Occipital lobe (tissue), 2 donors: ENCODE results near the gene HOXC13. TPM values are rescaled to one million over a fixed set of nuclear protein-coding genes. Genes with fewer than 3 reads are reported as not detected.

Experiments
- DNase-seq: peaks from one replicate; lab custom pipeline; 2025; lab: John Stamatoyannopoulos, UW
- total RNA-seq: library from RNA; depleted of rRNA; stranded (reverse); fragments of >200 nt; gene quantifications from one replicate; pipeline ENCODE4 v1.2.3, GENCODE V29; 2014

Gene HOXC13, protein sequence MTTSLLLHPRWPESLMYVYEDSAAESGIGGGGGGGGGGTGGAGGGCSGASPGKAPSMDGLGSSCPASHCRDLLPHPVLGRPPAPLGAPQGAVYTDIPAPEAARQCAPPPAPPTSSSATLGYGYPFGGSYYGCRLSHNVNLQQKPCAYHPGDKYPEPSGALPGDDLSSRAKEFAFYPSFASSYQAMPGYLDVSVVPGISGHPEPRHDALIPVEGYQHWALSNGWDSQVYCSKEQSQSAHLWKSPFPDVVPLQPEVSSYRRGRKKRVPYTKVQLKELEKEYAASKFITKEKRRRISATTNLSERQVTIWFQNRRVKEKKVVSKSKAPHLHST
- total RNA-seq: not detected

DNA sequence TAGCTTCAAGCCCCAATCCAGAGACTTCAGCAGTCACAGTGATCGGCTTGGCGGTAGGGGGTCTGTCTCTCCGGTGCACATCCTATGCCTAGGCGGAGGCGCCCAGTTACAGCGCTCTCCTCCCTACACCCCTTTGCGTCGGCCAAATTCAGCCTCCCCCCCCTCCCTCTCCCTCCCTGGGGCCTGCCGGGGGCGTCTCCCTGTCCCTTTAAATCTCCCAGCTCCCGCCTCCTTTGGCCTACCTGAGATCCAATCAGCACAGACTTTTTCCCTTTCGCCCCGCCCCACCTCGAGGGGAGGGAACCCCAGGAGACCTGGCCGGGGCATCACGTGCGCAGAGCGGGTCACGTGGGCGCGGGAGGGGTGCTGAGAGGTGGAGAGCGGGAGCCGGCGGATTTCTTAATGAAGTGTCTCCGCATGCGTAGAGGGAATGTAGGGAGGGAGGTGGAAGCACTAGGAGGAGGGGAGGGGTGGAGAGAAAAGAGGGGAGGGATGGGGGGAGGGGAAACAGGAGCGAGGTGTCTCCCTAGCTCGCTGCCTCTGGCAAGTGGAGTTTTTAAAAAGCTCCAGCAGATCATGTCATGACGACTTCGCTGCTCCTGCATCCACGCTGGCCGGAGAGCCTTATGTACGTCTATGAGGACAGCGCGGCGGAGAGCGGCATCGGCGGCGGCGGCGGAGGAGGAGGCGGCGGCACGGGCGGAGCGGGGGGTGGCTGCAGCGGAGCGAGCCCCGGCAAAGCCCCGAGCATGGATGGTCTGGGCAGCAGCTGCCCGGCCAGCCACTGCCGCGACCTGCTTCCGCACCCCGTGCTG lies at the start of gene HOXC13:
Gene HOXC13, plus strand, starts transcription at position 506 of the 815 bp plus-strand sequence. Its CDS starts 76 bp downstream, at position 582.
- DNase-seq: no peak

DNA sequence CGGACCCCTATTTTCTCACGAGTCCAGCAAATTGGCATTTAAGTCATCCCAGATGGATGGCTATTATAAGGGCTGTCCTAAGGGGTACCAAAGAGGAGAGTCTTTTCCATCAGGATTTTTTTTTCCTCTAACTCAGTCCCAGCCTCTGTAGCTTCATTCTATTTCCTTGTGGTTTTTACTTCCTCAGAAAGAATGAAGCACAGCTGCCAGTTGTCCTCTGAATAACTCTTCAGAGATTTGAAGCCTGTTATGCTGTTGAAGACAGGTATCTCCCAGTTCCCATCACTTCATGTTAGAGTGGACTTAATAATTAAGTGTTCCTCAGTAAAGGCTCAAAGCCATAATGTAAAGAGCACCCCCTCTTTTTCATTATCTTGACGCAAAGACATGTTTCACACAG lies 48.5 kb upstream of the HOXC13 start:
- DNase-seq: no peak

DNA sequence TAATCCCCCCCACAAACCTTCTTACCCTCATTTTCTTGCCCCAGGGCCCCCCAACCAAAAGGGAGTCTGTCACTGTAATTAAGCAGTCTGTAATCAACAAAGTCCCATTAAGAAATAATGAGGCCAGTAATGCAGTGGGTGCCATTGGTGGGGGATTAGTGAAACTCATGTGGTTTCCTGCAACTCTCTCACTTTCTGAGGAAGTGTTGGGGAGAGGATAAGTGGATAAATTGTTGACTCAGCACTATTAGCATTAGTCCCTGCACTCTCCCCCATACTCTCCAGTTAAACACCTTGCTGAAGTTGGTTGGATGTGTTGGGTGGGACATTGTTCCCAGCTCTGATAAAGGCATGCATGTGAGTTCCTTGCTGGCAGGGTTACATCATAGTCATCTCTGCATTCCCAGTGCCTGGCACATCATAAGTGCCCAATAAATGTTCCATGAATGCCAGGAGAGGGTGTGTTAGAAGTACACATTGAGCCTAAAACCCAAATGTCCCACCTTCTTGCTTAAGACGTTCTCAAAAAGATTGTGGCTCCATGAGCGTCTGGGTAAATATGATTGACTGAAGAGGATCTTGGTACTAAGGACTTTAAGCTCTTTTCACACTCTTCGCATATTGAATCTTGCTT lies 45.8 kb upstream of the HOXC13 start:
- DNase-seq: no peak

DNA sequence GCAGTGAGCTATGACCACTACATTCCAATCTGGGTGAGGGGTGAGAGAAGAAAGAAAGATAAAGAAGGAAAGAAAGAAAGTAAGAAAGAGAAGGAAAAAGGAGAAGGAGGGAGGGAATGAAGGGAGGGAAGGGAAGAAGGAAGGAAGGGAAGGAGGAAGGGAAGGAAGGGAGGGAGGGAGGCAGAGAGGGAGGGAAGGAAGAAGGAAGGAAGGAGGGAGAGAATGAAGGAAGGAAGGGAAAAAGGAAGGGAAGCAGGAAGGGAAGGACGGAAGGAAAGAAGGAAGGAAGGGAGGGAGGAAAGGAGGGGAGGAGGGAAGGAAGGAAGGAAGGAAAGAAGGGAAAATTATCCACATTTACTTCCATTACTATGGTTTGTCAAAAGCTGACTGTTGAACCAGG lies 39.4 kb upstream of the HOXC13 start:
- no peak for DNase-seq

DNA sequence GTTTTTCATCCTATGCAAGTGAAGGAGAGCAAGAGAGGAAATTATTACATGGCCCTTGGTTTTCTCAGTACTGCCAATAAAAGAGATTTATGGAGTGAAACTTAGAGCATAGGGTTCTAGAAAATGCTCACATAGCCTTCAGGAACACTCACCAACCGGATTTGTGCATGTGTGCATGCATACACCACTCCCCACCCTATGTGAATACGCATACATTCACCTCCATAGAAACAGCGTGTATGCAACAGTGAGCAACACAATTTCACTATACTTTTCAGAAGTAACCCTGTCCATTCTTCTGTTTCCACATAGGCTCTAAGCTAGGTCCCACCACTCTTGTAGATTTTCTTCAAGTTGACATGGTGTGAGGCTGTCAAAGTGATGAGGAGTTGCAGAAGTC lies 31.5 kb upstream of the HOXC13 start:
- no peak for DNase-seq

DNA sequence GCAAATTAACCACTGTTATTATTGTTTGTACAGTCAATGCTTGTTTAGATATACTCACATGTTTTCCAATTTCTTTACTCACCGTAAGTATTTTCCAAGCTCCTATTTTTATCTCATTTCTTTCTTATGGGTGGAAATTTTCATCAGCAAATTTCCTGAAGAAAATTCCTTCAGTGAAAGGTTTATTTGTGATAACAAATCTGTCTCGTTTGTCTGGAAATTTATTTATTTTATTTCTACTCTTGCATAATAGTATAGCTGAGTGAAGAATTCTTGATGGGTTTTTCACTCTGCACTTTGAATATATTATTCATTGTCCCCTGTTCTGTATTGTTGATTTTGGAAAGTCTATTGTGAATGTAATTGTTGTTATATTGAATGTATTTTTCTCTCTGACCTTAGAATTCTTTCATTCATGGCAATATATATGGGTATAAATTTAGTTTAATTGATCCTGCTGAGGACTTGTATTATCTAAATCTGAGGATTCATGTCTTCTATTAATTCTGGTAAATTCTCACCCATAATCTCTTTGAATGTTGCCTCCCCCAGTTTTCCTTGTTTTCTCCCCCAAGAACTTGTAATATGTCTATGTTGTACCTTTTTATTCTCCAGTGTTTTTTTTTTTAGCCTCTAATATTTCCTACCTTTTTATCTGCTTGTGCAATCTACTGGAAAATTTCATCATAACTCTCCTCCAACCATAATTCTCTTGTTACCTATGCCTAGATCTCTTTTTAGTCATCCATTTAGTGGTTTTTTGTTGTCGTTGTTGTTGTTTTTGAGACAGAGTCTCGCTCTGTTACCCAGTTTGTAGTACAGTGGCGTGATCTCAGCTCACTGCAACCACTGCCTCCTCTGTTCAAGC lies 21.6 kb upstream of the HOXC13 start:
- DNase-seq: no peak

DNA sequence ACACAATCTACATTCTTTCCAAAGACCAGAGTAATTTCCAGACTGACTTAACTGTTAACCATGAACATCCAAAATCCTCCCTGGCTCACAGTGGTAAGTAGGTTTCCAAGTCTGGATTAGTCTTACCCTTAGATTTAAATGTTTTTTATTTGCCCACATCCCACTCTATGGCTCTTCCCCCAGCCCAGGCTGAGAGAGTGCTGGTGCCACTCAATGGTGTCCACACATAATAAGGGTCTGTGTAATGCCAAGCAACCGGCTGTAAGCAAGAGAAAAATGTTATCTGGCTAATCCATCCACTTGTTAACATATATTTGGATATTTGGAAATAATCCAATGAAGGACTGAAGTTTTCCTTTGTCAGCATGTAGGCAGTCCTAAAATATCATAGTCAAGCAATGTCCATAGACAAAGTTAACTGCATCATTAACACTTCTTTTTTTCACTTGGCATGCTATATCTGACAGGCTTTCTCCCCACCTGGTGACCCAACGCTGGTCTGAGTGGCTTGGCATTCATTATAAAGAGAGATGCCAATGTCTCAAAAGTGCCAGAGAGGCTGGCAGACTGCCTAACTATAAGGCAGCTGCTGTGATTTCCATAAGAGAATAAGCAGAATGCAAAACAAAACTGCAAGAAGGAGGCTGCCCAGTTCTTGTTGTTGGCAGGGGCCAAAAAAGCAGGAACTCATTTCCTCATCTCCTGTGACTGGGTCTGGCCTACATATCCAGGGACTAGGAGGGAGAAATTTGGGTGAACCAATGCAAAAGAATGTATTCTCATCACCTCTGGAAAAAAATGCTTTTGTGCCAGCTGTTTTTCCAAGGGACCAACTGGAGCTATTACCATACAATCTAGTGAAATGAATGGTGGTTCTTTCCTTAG lies 13.9 kb upstream of the HOXC13 start:
- no peak for DNase-seq

DNA sequence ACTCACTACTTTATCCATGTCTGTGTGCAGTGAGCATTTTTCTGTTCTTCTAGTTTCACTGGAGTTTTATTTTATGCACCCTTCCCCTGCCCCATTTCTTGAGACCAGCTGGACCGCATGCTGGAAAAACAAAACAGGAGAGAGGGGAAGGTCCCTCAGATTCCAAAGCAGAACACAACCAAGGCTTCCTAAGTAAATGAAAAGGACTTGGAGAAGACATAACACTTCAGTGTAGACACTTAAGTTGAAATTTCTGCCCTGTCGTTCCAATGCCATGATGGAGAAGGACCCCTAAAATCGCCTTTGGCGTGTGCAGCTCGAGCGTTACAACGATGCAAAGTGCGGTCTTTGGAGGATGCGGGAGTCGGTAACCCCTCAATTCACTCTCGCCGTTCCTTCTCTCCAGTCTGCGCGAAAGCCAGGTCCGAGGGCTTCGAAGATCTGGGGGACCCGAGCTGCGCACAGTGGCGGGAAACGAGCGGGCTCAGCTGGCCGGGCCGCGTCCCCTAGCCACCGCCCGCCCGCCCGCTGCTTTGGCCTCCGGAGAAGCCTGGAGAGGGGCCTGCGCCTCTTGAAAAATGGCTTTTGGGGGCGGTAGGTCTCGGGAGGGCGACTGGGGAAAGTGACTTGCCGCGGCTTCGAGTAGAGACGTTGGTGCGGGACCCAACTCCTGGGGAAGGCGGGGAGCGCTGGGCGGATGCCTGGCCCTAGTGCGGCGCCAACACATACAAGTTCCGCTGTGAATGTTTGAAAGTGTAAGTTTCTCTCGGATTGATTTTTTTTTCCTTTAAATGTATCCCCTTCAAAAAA lies 11.2 kb upstream of the HOXC13 start:
- no peak for DNase-seq

DNA sequence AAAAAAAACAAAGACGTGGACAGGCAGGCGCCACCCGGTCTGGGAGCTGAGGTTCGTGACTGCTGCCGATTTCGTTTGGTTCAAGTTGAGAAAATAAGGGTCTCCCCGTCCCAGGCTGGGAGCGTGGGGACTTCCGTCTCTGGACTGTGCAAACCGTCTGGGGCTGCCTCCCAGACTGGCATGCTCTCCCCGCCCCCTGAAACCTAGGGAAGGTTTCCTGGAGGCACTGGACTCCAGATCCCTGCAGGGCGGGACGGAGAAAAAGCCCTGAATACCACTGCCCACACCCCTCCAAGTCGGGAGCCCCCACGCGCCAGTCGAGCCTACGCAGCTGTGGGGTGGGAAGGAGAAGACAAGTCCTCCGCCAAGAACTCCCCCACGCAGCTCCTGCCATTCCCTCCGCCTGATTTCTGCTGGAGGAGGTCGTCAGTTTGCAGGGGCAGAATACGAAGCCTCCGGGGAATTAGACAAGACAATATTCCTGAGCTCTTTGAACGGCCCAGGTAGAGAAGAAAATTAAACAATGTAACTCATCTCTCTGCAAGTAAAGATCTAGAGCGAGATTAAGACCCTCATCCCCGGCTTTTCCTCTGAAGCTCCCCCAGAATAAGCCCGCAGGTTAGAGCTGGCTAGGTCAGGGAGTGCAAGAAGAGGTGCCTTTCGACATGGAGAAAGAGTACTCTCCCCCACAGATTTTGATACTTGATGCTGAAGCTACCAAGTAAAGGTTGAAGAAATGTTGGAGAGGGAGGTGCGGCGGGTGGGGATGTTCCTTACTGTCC lies 10.4 kb upstream of the HOXC13 start:
- DNase-seq: no peak

DNA sequence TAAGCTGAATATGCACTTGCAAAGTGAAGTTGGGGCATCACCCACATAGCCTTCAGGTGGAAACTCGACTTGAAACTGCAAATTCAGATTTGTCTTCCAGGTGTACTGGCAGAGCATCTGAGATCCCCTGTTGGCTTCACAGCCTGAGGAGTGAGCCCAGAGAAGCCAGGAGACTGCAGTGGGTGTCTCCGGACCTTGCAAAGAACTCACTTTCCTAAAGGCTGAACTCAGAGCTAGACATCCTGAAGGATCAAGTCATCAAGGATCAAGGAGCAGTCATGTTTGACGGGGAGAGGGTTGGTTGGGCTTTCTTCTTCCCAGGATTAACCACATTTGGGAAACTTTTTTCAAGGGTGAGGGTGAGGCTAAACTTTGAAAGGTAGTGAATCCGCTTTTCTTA lies 9.1 kb upstream of the HOXC13 start:
- DNase-seq: no peak

DNA sequence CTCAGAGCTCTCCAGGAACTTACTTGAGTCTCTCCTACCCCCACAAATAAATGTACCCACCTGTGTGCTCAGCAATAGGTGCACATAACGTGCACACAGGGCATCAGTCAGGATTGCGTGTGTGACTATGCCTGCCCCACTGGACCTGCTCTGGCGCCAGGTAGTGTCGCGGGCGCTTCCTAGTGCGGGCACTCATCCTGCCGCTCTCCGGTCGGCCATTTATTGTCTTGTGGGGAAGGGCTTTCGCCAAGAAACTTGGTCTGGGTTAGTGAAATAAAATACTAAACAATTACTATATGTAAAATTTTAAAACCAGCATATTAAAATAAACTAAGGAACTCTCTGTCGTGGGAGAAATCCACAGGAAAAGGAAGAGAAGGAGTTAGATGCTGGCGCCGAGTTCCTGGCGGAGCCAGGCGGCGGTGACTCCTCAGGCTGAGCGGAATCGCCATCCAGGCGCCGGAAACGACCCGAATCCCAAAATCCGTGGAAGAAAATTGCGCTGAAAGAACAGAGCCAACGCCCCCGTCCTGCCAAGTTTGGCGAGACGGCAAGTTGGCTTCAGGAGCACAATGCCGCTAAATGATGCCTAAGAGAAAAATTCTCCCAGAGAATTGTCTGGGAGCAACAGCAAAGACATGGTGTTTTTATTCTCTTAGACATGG lies 7.9 kb upstream of the HOXC13 start:
- no peak for DNase-seq

DNA sequence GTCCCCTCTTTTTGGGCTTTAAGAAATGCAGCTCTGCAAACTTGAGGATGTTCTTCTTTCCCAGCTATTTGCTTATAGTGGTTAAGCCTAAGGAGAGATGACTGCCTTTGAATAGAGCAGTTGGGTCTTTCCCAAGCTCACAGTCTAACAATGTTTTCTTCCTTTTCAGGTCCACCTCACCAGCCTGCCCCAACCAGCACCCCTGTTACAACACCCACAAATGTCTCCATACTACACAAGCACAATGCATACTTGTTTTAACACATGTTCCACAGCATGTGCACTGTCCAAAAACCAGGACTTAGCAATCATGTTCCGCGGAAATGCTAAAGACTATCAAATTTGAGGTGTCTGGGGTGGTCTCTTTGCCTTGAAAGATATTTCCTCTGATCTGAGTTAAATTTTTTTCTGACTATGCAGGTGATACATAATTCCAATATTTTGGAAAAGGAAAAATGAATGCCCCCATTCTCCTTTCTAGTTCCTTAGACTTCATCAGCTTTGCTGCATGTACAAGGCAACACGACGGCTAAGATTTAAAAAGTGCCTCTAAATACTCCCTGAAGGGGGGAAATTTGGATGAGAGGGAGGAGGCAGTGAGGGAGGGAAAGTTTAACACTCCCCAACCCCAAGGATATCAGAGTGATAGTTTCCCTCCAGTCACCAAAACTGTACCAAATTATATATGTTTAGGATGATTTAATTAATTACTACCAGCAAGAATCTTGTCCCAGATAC lies 6.6 kb upstream of the HOXC13 start:
- no peak for DNase-seq

DNA sequence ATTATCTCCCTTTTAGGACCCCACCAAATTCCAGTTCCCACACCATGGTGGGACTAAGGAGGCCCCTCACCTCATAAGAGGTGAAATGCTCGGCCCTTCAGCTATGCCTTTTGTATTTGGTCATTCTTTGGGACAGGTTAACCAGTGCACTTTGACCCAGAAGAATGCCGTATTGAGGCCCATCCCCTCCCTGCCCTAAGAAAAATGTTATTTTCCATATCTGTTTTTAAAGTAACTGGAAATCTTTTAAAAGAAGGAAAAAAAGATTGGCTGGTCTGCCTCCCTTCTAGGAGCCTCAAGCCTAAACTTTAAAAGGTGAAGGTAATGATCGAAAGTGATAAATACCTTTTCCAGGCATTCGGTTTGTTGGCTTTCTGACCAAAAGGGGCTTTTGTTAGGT lies 5.7 kb upstream of the HOXC13 start:
- no peak for DNase-seq

DNA sequence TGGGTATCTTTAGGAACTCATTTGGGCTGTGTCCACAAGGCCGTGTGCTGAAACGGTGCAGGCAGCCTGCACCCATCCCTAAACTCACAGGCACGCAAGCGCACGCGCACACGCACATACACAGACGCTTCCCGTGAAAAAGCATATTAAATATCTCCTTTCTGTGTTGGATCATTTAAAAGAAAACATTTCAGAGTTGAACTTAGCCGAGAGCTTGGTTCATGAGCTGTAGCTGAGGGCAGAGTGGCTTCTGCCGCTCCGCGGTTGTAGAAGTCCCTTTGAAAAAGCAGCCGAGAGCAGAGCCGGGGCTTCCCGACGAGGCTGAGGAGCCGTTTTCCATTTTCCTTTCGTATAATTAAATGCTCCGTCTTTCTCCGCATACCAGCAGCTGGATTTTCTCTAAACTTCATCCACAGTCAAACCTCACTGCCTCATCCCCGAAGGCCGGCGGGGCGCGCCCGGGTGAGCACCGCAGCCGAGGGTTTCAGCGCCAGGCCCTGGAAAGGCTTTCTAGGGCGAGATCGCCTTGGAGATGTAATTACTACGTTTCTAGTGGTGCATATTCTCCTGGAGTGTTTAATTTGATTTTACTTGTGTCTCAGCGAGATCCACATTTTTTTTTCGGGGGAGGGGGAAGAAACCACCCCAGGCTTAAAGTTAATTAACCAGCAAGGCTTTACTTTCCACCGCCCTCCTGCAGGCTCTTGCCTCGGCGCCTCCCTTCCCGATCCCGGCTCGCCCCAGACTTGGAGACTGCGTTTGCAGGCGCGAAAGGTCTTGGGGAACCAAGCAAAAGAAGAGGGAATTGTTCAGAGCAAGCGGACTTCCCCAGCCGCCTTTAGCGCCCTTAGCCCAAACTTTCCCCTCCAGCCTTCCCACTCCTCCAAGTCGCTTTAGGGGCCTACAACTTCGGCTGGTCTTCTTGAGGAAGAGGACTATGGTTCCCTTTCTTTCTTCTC lies 3.0 kb upstream of the HOXC13 start:
- DNase-seq: no peak

DNA sequence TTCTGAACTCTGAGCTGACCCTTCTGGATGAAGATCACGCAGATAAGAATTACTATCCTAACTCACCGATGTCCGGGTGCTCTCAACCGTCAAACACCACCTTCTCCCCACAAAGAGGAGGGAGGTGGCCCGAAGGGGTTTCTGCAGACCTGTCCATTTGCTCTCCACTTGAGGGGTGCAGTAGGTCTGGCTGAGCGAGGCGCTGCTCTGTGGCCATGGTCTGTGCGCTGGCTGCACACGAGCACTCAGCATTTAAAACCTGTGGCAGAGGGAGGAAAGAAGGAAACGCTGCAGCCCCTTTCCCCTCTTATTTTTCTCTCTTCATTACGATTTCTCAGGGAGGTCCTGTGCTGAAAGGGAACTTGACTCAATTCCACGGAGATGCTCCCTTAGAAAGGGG lies 1.5 kb upstream of the HOXC13 start:
- no peak for DNase-seq

DNA sequence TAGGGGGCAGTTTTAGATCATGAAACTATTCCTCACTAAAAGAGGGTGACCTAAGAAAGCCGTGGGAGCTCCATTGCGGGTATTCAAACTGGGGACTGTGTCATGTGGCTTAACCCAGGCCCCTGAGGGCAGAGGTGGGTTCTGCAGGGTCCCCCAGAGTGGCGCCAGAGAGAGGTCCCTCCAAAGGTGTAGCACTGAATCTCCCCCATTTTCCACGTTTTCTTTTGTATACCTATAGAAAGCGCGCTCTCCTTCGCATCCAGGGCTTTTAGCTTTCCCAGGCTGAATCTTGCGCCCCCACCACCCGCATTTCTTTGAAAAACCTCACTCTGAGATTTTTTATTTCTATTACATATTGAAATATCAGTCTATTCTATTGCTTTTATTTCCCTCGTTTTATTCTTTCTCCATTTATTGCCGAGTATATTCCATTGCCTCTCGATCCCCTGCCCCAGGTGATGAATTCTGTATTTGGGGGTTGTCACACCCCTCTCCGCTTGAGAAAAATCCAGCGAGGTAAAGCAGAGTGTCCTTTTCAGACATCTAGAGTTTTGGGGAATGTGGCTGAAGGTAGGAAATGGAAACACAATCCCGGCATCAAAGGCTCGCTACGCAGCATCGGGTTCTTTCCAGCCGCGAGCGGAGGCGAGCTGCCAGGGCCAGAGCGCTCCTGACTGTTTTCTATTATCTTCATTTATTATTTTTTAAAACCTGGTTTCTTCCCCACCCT lies 870 bp upstream of the HOXC13 start:
- no peak for DNase-seq
